ENCODE measurements around the gene ITGA11.

ITGA11 gene

DNA sequence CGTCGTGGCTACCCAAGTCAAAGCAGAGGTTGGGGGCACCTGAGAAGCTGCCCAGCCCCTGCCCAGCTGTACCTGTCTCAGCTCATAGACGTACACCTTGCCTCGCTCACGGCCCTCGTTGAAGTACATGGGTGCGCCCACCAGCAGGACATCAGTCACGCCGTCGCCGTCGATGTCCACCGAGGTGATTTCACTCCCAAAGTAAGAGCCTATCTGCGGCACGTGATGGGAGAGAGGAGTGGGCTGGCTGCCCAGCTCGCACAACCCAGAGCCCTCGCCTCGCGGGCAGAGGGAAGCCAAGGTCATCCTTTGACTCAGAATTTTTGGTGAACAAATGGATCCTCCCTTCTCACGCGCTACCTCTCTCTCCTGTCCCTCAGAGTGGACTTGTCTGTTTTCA is 99.7 kb downstream of the ITGA11 start:
- no peak for DNase-seq (ENCODE audit: low spot score)

DNA sequence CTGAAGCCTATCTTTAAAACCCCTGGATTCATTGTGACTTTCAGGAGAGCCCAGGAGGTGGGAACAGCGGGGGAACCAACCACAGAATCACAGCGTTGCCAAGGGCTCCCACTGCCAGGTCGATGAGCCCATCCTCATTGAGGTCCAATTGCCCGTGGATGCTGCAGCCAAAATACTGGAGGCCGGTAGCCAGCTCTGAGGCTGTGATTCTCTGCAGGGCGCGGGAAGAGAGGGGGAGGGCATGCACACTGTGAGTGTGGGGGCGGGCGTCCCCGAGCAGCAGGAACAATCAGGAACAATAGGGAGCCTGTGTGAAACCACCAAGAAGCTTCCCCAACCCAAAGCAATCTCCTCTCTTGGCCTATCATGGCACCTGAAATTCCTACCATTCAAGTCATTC is 101.1 kb downstream of the ITGA11 start:
- DNase-seq (ENCODE audit: low spot score) = peak; percentile 33

DNA sequence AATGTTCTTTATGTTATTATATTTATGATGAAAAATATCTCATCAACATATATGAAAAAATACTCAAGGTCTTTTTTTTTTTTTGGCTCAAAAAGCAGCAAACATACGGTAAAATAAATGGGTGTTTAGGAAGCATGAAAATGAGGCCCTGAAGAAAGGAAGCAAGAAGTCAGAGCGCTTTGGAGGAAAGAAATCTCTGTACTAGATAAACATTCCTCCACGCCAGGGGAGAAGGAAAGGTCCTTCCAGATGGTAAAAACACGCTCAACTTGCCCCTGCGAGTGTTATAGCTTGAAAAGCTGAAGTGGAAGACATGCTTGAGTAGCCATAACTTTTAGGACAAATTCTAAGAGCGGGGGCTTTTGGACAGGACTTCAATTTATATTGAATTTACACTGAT is 101.5 kb downstream of the ITGA11 start:
- DNase-seq (ENCODE audit: low spot score) = no peak

DNA sequence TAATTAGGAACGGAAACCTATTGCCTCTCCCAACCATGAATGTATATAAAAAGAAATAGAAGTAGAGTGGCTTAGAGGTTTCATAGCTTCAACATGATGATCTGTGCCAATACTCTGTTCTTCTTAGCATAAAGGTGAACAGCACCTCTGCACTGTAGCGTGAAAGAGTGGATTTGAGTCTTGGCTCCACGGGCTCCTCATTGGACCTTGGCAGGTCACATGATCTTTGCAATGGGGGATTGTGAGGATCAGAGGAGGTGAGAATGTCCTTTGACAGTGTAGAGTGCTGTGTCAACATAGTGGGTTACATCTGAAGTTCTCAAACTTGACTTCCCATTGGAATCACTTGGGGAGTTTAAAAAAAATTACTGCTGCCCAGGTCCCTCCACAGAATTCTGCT is 103.0 kb downstream of the ITGA11 start:
- no peak for DNase-seq (ENCODE audit: low spot score)

DNA sequence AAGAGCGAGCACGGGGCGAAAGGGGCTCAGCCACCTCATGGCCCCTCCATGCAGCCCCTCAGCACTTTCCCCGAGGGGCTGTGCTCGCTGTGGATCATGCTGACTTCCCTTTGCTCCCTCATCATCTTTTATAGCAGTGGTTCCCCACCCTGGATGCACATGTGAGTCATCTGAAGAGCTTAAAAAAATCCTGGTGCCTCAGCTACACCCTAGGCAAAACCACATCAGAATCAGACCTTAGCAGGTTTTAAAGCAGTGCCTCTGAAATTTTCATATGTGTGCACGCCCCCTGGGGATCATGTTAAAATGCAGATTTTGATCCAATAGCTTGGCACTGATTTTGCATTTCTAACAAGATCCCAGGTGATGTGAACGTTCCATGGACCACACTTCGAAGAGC is 103.5 kb downstream of the ITGA11 start:
- DNase-seq (ENCODE audit: low spot score) = no peak

DNA sequence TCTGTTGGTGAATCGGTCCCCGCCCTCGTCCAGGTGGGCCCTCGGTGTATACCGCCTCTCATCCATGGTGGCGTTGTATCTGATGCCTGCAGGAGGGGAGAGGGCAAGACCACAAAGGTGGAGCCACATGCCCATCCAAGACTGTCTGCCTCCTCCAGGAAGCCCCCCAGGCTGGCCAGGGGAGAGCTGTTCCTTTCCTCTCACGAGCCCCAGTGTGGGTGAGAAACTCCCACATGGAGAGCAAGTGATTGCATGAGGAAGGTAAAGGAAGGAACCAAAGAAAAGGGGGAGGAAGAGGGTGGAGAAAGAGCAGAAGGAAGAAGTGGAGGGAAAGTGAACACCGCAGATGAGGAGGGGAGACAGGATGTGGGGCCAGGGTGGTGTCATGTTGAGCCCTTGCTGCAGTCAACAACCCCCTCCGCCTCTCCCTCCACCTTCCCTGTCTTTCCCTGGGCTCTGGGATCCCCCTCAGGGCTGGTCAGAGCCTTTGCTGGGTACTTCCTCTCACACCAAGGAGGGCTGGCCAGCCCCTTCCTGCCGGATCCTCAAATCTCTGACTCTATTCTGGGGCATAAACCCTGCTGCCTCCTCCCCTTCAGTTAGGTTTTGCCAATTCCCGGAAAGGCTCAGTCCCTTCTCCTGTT is 105.1 kb downstream of the ITGA11 start:
- DNase-seq (ENCODE audit: low spot score) = no peak

DNA sequence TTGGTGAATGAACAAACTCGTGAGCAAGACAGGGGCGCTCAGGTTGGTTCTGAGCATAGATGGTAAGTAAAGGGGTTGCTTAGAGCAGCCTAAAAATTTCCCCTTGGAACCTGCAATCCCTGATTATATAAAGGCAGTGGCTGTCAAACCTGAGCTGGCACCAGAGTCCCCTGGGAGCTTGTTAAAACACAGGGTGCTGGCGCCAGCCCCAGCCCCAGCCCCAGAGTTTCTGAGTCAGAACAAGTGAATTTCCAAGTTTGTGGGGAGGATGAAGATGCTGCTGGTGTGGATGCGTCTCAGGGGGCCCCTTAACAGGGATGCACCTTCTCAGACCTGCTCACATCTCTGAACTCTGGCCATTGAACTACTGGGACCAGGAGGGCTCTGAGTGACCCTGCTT is 106.2 kb downstream of the ITGA11 start:
- no peak for DNase-seq (ENCODE audit: low spot score)

DNA sequence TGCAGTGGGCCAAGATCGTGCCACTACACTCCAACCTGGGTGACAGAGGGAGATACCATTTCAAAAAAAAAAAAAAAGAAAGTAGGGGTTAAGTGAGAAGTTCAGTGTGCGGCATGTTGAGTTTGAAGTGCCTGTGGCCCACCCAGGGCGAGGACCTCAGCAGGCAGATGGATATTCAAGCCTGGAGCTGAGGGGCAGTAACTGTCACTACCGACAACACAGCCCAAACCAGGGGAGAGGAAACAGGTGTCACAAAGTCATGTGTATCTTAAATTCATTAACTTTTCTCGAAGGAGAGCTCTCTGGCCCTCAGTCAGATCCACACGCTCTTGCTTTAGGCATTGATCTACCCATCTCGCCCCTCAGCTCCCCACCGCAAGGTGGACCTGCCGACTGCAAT is 109.2 kb downstream of the ITGA11 start:
- DNase-seq (ENCODE audit: low spot score) = no peak

DNA sequence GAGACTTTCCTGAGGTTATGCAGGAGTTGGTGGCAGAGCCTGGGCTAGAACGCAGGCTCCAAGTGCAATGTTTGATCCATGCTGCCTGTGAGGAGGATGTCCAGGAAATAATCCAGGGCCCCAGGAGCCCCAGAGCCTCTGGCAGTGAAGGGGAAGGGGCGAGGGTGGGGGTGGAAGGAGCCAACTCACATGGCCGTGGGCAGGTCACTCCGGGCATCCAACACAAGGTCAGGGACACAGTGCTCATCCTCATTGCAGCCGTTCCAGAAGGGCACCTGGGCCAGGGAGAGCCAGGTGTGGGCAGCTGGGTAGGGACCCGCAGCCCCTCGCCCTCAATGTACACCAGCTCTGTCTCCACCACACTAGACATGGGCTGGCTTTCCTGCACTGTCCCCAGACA is 110.7 kb downstream of the ITGA11 start:
- DNase-seq (ENCODE audit: low spot score) = no peak

DNA sequence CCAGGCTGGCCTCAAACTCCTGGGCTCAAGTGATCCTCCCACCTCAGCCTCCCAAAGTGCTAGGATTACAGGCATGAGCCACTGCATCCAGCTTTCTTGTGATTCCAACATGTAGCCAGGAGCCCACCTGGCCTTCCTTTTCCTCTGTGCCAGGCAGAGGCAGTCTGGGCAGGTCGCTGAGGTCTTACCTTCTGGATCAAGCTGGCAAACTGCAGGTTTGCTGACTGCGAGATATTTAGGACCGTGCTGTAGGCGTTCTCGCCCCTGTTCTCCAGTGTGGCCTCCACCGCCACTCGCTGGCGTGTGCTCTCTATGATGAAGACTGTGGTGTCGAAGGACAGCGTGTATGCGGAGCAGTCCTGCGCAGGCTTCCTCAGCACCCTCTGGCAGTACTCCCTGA is 112.0 kb downstream of the ITGA11 start:
- DNase-seq (ENCODE audit: low spot score) = no peak

DNA sequence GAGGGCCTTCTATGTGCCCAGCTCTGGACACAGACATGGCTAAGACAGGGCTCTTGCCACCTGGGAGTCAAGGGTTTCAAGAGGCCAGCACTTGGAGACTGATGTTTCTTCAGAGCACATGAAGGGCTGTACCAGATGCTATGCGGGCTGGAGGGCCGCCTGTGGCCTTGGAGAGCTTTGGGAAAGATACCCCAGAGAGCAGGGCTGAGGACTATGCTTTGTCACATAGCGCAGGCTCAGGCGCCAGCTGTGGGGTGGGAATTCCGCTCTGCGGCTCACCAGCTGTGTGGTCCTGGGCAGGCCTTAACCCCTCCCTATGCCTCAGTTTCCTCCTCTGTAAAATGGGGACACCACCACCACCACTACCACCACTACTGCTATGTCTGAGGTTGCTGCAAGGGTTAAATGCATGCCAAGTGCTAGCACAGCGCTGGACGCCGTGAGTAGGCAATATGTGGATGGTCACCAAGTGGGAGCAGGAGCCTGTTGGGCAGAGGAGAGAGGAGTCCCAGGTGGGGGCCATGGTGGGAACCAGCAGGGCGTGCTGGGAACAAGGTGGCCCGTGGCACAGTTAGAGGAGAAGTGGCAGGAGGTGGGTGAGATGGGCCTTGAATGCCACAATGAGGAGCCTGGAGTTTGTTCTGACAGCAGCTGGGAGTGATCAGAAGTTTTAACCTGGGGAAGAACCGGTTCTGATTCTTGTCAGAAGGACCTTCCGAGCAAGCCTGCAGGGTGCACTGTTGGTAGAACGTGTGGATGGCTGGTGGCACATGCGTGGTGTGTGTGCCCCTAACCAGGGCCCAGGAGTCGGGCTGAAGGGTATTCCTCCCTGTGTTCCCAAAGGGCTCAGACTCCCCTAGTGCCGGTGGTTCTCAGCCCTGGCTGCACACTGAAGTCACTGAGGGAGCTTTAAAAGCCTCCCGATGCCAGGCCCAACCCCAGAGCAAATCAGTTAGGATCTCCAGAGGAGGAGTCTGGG is 112.7 kb downstream of the ITGA11 start:
- no peak for DNase-seq (ENCODE audit: low spot score)

DNA sequence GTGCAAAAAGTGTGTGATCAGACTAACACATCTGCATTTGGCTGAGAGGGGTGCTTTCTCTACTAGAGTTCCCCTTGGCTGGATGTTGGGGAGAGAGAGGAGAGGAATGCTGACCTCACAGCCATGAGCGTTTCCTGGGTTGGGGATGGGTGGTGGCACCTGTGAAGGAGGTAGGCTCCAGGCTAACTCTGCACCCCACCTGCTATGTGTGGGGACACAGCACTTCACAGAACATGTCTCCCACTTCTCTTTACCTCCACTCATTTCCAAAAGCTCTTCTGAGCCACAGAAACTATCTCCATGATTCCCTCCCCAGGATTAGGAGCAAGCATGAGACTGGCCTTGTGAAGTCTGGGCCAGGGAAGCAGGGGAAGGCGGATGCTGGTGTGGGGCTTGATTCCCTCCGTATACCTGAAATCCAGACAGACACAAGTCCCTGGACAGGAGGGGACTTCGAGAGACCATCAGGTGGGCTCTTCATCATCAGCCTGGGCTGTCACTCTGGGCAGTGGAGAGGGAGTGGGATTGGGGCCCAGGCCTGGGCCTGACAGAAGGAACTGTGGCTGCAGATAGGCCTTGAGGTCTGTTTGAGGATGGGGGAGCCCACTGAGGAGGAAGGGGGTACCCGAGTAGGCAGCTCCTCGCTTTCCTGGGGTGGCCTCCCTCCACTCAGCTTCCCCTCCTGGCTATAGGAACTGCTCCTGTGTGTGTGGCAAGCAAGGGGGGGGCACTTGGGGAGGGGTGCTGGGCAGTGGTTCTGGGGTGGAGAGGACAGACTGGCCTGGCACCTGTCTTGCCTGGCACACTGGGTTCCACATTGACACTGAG is 113.7 kb downstream of the ITGA11 start:
- DNase-seq (ENCODE audit: low spot score) = no peak

DNA sequence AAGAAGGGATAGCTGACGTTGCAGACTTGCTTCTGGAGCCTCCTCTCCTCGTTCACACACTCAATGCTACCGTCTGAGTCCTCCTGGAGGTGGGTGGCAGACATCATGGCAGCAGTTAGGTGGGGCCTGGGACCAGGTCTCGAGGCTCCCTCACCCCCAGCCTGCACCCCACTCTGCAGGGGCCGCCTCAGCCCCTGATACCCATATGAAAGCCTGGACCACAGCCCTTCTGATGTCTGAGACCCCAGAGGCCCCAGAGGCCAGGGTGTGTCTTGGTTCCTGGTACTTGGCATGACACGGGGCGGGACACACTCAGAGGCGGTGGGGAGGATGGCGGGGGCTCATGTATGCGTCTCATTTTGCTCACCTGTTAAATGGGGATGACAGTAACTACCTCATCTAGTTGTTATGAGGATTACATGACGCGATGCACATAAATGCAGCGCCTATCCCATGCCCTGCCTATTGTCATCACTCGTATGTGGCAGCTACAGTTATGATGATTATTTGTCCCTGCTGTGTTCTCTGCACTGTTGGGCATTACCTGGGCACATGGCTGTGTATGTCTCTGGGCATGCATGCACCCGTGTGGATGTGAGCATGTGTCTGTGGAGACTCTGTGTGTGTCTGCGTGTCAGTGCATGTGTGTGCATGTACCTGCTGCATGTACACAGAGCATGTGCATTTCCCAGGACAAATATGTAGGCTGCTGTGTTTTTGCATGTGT is 114.5 kb downstream of the ITGA11 start:
- DNase-seq (ENCODE audit: low spot score) = no peak

DNA sequence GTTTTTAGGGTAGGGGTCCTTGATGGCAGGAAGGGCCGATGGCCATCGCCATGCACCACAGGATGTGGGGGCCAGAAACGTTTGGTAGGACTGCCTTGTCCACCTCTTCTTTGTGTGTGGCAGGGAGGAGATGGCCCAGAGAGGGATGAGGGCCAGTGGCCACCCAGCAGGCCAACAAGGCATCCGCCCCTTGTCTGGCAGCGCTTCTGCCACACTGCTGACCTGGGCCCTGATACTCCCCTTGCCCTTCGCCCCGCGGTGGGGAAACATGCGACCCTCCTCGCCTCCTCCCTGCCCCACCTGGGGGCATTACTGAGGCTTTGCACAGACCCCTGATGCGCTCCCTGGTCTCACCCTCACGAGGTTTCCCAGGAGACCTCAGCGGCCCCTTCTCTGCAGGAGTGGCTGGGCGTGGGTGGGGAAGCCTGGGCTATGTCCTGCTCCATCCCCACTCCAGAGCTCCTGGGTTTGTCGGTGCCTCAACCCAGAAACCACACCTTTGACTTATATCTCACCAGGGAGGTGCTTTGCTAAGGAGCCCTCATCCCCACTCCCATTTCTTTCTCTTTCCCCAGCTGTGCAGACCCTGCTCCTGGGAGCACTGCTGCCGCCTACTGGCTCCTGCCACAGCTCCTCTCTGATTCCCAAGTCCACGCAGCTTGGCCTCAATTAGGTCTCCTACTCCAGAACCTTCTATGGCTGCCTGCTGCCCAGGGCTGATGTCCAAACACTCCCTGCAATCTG is 115.7 kb downstream of the ITGA11 start:
- no peak for DNase-seq (ENCODE audit: low spot score)

DNA sequence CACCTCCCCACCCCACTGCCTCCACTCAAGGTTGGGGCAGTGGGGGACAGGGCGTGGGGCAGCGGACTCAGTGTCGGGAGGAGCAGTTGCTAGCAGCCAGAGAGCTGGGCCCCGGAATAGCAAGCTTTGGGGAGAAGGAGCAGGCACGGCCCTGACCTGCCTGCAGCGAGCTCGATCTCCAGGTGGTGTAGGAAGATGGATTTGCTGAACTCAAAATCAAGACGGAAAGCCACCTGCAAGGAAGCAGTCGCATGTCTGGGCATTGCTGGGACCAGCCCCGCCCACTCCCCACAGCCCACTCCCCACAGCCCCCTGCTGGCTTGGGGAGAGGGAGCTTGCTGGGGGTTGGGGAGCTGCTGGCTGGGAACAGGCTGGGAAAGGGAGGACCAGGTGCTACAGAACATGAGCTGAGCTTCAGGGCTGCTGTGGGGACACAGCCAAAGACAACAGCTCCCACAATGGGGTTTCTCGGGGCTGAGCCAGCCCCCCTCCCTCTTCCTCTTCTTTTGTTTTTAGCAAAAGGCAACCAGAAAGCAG is 116.4 kb downstream of the ITGA11 start:
- no peak for DNase-seq (ENCODE audit: low spot score)

DNA sequence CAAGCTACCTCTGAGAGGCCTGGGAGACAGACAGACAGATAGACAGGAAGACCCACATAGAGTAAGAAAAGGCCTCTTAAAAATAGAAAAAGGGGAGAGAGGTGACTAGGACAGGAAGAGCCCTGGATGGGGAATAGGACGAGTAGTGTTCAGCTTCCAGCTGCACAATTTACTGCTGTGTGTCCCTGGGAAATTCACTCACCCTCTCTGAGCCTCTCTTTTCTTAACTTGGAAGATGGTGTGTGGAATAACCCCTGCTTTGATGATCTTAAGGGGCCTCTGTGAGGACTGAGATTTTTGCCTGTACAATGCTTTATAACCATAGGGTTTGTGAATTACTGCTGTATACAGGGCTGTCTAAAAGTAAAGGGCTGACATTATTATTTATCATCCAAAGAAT is 116.9 kb downstream of the ITGA11 start:
- DNase-seq (ENCODE audit: low spot score) = no peak

DNA sequence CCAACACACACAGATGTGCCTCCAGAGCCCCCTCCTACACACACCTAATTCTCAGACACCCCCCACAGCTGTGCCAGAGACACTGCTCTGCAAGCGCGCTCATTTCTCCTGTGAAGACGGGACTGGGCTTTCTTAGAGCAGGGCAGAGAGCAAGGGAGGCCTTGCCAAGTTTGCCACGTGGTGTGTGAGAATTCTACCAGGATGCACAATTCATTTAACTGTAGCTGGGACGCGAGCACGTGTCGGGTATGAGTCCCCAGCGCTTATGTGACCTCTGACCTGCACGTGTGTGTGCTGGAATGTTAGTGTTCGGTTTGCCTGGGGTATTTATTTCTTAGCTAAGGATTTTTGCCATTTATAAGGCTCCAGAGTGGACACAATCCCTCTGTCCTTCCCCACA is 117.4 kb downstream of the ITGA11 start:
- no peak for DNase-seq (ENCODE audit: low spot score)

DNA sequence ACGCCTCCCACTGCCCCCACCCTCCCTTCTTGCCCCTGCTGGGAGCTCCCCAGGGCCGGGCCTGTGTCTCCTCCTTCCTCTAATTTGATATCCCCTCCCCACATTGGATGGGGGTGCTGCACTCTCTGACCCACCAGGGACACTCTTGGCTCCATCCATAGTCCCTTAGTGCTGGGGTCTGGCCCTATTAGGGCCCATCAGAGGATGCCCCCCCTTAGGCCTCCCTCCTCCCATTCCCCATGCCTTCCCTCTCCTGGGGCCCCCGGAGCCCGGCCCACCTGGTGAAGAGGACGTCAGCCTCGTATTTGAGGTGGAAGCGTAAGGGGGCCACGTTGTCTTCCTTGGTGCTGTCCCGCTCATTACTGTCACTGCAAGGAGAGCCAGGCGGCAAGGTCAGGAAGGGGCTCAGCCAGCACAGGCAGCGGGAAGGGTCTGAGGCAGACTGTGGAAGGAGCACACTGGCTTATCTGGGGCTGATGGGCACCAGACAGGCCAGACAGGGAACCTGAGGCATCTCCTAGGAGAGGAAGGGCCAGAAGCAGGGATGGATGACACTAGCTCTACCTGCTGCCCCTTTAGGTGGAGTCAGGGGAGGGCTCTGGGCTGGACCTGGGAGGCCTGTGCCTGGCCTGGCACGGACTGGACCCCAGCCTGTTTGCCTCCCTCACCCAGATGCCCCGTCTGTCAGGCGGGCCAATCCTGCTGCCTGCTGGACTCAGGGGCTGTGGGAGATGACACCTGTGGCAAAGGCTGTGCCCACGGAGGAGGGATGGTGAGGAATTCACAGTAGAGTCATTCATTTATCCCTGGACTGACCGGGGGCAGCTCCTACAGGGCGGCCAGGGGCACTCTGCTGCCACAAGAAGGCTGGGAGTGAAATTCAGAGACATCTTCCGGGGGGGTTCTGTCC is 118.2 kb downstream of the ITGA11 start:
- DNase-seq (ENCODE audit: low spot score) = no peak

DNA sequence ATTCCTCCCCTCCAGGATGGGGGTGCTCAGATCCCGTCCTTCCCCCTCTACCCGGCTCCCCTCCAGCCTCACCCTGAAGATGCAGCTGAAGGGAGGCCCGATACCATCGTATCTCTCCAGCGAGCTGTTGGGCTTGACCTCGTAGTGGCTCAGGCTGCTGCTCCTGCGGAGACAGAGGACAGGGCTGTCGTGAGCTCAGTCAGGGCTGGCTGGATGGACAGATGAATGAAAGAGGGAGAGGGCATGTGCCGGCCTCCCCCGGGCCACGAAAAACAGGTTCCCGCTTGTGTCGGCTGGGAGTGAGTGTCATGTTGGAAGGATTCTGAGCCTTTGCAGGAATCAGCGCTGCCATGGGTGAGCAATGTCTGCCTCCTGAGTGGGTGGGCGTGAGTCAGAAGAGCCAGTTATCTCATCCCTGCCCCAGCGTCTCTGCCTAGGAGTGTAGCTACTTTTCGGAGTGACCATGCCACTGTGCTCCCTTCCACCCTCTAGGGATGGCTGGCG is 119.2 kb downstream of the ITGA11 start:
- no peak for DNase-seq (ENCODE audit: low spot score)

Data from pons (tissue), 1 donor.